Liver (tissue), 3 donors: ENCODE data around the gene PDXK.

Source experiments
- CTCF ChIP-seq: fragments of 150-350 bp; IDR thresholded peaks from 2 replicates; pipeline ENCODE4 v1.5.1; 2017; ENCODE audit warnings: improper control_type of control experiment, low read depth, low read length; ENCODE audit not compliant: missing input control
- FOXA2 ChIP-seq: IDR thresholded peaks from 2 replicates; pipeline ENCODE4 v1.6.1; 2016; ENCODE audit warnings: antibody characterized with exemption
- GABPA ChIP-seq, 2 donors: IDR thresholded peaks in 1 of 2; conservative IDR thresholded peaks in 1 of 2; 2 replicates each; pipeline ENCODE4 v1.6.1; 2016; ENCODE audit warnings: antibody characterized with exemption in 2 of 2, mild to moderate bottlenecking in 1 of 2, moderate library complexity in 1 of 2
- HNF4G ChIP-seq: IDR thresholded peaks from 2 replicates; pipeline ENCODE4 v1.6.1; 2016; ENCODE audit warnings: antibody characterized with exemption
- JUND ChIP-seq, 2 donors: IDR thresholded peaks; 2 replicates each; pipeline ENCODE4 v1.6.1; 2016; ENCODE audit warnings: antibody characterized with exemption in 2 of 2
- RAD21 ChIP-seq, 2 donors: IDR thresholded peaks; 2 replicates each; pipeline ENCODE4 v1.6.1; 2016; ENCODE audit warnings: antibody characterized with exemption in 2 of 2, mild to moderate bottlenecking in 2 of 2
- REST ChIP-seq: IDR thresholded peaks from 2 replicates; pipeline ENCODE4 v1.6.1; 2016; ENCODE audit warnings: antibody characterized with exemption, mild to moderate bottlenecking
- SP1 ChIP-seq: IDR thresholded peaks from 2 replicates; pipeline ENCODE4 v1.6.1; 2018; ENCODE audit warnings: antibody characterized with exemption, mild to moderate bottlenecking
- YY1 ChIP-seq: IDR thresholded peaks from 2 replicates; pipeline ENCODE4 v1.6.1; 2016; ENCODE audit warnings: antibody characterized with exemption, mild to moderate bottlenecking
- TF ChIP-seq, protein P1 (sequence below): IDR thresholded peaks from 2 replicates; pipeline ENCODE4 v1.6.1; 2016; ENCODE audit warnings: antibody characterized with exemption
- donor health status: healthy.
- donor health status: healthy.

GRCh38 chr21:43794857-43795256 lies 75.9 kb downstream of the PDXK start:
- no peak for TF ChIP-seq CTCF
- TF ChIP-seq GABPA (IDR thresholded peaks at IDR 0.05 in 1 of 2, conservative IDR thresholded peaks at IDR 0.05 in 1 of 2), result no peak
- TF ChIP-seq JUND (IDR thresholded peaks at IDR 0.05), result no peak
- TF ChIP-seq RAD21 (IDR thresholded peaks at IDR 0.05), result no peak
- no peak for TF ChIP-seq REST
- TF ChIP-seq, protein P1, sequence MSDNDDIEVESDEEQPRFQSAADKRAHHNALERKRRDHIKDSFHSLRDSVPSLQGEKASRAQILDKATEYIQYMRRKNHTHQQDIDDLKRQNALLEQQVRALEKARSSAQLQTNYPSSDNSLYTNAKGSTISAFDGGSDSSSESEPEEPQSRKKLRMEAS, result no peak
- no peak for TF ChIP-seq SP1
- no peak for TF ChIP-seq FOXA2
- no peak for TF ChIP-seq HNF4G
- no peak for TF ChIP-seq YY1
